Loucy (cell line): Measurements from ENCODE around the gene CD79B.
"Not testable (repeated sequence)": the region's sequence is repeated elsewhere in the genome, so short reads cannot be mapped to it uniquely, and the experiment has no call there.

Experiments
- H2AFZ ChIP-seq: fragments of 200-600 bp; sonication (generic); 2 replicates; pipeline ENCODE4 v1.6.0; 2016; ENCODE audit warnings: antibody characterized with exemption, mild to moderate bottlenecking, low read length, moderate library complexity
- H3F3A ChIP-seq: fragments of 200-600 bp; 2 replicates; pipeline ENCODE4 v1.6.0; 2016; ENCODE audit warnings: antibody characterized with exemption, low read depth, mild to moderate bottlenecking
- H3K27me3 ChIP-seq: fragments of 200-600 bp; sonication (generic); 2 replicates; pipeline ENCODE4 v1.6.1; 2014; ENCODE audit warnings: low read length, mild to moderate bottlenecking; ENCODE audit not compliant: insufficient read depth, poor library complexity, severe bottlenecking
- H3K36me3 ChIP-seq: fragments of 200-600 bp; sonication (generic); 2 replicates; pipeline ENCODE4 v1.6.1; 2016; ENCODE audit warnings: low read length; ENCODE audit not compliant: insufficient read depth
- H3K4me1 ChIP-seq: fragments of 200-600 bp; sonication (generic); 2 replicates; pipeline ENCODE4 v1.5.1; 2014; ENCODE audit warnings: low read length, mild to moderate bottlenecking; ENCODE audit not compliant: insufficient read depth, poor library complexity, severe bottlenecking
- H3K4me2 ChIP-seq: fragments of 200-600 bp; sonication (generic); 2 replicates; pipeline ENCODE4 v1.6.0; 2014; ENCODE audit warnings: antibody characterized with exemption, low read length, low read depth, mild to moderate bottlenecking; ENCODE audit not compliant: poor library complexity, severe bottlenecking
- H3K4me3 ChIP-seq: fragments of 200-600 bp; sonication (generic); 2 replicates; pipeline ENCODE4 v1.5.1; 2014; ENCODE audit warnings: low read length, mild to moderate bottlenecking, mixed read lengths; ENCODE audit not compliant: poor library complexity, severe bottlenecking
- H3K79me2 ChIP-seq: fragments of 200-600 bp; sonication (generic); 2 replicates; pipeline ENCODE4 v1.6.1; 2014; ENCODE audit warnings: low read length; ENCODE audit not compliant: insufficient read depth
- H3K9ac ChIP-seq: fragments of 200-600 bp; sonication (generic); 2 replicates; pipeline ENCODE4 v1.6.0; 2014; ENCODE audit warnings: mild to moderate bottlenecking, low read depth, low read length, moderate library complexity; ENCODE audit not compliant: poor library complexity, severe bottlenecking
- H3K9me2 ChIP-seq: fragments of 200-600 bp; sonication (generic); replicated peaks from 2 replicates; pipeline ENCODE4 v1.6.1; 2016; ENCODE audit warnings: low read depth, low read length, mixed read lengths
- H3K9me3 ChIP-seq: fragments of 200-600 bp; sonication (generic); 2 replicates; pipeline ENCODE4 v1.6.1; 2014; ENCODE audit warnings: mild to moderate bottlenecking, antibody characterized with exemption, low read length, low read depth; ENCODE audit not compliant: insufficient read depth
- H4K20me1 ChIP-seq: fragments of 200-600 bp; sonication (generic); 2 replicates; pipeline ENCODE4 v1.6.0; 2014; ENCODE audit warnings: antibody characterized with exemption, low read length, mild to moderate bottlenecking; ENCODE audit not compliant: insufficient read depth, poor library complexity, severe bottlenecking
- CTCF ChIP-seq: fragments of 200-600 bp; sonication (generic); conservative IDR thresholded peaks from 2 replicates; pipeline ENCODE4 v1.5.1; 2014; ENCODE audit warnings: mild to moderate bottlenecking, antibody characterized with exemption, low read length

CD79B gene

GRCh38 chr17:63903787-63904201 lies 28.3 kb downstream of the CD79B start:
- H2AFZ ChIP-seq = peak overlapping the region; percentile 56; the same call in 1 of the 2 replicates
- not testable (repeated sequence) for H3F3A ChIP-seq, H3K4me1 ChIP-seq, H3K9me2 ChIP-seq, H3K79me2 ChIP-seq, H3K36me3 ChIP-seq, H3K4me2 ChIP-seq, H3K9ac ChIP-seq, H3K4me3 ChIP-seq, H3K9me3 ChIP-seq, H4K20me1 ChIP-seq, H3K27me3 ChIP-seq
- TF ChIP-seq CTCF = peak; percentile 42; the same call in 1 of the 2 replicates

DNA sequence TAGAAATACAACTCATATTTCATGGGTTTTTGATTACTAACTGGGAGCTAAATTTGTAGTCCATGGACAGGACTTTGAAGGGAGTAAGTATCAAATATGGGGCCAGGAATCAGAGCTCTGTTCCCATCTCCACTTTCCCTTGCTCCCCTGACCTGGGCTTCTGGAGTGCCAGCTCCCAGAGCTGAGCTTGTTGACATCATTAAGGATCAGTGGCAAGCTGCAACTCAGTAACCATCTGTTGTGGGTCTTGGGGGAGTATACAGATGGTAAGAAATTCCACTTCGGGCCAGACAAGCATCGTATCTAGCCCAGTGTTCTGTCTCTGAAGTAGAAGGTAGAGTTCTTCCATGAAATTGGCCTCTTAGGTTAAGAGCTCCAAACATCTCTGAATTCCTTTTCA lies 30.2 kb downstream of the CD79B start:
- not testable (repeated sequence) for H3K27me3 ChIP-seq, H3K4me2 ChIP-seq, H3K4me3 ChIP-seq, H4K20me1 ChIP-seq, H3K9me2 ChIP-seq, H2AFZ ChIP-seq, H3K9ac ChIP-seq, H3K36me3 ChIP-seq, H3K4me1 ChIP-seq, H3F3A ChIP-seq, H3K9me3 ChIP-seq, H3K79me2 ChIP-seq

DNA sequence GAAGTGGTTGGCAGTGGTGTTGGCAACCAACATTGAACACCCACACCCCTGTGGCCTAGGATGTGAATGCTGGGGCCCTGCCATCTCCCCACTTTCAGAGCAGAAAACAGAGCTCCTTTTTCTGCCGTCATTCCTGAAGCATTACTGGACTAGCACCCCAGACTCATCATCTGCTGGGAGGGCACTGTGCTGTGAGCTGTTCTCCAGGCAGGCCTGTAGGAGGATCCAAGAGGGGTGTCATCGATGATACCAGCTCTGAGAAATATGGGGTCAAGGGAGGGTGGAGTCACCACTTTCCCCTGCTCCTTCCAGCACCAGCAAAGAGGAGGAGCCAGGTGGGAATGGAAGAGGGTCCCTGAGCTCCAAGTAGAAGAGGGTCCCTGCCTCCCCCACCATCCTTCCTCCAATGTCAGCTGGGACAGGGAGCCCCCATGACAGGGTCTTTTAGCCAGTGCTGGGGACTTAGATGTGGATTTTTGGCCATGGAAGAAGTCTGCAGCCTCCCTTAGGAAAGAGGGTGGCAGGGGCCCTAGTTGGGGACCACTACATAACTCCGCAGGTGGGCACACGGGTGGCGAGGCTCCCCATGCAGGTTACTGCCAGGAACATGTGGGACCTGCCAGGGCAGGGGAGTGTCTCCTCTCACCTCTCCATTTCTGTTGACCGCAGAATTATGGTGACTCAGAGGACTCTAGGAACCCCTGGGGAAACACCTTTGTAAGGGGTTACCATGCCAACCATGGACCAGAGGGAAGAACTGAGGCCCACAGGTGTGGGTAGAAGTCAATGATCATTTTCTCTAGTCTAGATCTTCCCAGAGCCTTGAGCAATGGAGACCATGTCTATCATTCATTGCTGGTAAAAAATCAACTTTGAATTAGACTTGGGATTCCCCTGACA lies 33.0 kb downstream of the CD79B start:
- H3K4me3 ChIP-seq, H3K9me3 ChIP-seq, H3K36me3 ChIP-seq, H3K79me2 ChIP-seq, H3K4me2 ChIP-seq, H2AFZ ChIP-seq, H3K9me2 ChIP-seq, H3K4me1 ChIP-seq, H4K20me1 ChIP-seq, H3F3A ChIP-seq, H3K27me3 ChIP-seq, H3K9ac ChIP-seq: not testable (repeated sequence)

DNA sequence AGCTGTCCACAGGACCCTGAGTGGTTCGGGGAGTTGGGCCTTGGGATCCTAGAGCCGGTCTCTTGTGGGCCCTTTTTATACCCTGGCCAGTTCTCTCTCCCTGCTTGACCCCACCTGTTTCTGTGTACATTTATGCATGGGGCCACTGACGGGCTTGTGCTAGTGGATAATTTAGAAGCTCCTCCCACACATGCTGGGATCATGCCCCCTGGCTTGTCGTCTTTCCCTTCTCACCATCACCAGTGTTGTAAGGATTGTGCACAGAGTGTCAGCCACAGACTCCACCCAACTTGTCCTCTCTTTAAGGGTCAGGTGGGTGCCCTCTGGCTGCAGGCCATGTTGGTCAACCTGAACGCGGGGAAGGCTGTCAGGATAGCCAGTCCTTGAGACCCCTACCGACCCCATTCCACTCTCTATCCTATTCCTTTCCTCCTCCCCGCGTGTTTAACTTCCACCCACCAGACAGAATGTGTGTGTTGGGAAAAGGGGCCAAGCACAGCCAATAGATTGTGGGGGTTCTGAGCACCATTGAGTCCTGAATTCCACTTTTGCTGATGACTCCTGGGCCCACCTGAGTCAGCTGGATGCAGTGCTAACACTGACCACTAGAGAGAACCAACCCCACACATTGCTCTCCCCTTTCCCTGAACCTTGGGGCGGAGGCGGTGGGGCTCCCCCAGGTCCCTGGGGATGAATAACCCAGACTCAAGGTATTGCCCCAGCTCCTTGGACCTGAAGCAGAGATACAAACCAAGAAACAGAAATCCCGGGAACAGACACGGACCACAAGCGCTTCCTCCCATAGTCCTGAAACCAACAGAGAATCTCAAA lies 35.4 kb downstream of the CD79B start, which contains the start of gene CSH1:
CSH1 (minus strand) TSS at position 51 of the 831 bp plus-strand sequence. CDS start 63 bp downstream, outside the sequence.
- H3K27me3 ChIP-seq, H2AFZ ChIP-seq: not testable (repeated sequence)

GRCh38 chr17:63894821-63895220 lies 37.3 kb downstream of the CD79B start:
- not testable (repeated sequence) for H3K79me2 ChIP-seq, H3K4me1 ChIP-seq, H3K9me2 ChIP-seq, H2AFZ ChIP-seq, H3K27me3 ChIP-seq, H3F3A ChIP-seq, H3K36me3 ChIP-seq, H3K9me3 ChIP-seq, H3K9ac ChIP-seq, H4K20me1 ChIP-seq, H3K4me2 ChIP-seq, H3K4me3 ChIP-seq

More for the DNA sequence above, 35.4 kb downstream of the CD79B start, which contains the start of gene CSH1:
- H3K9ac ChIP-seq, H3F3A ChIP-seq, H3K9me3 ChIP-seq, H3K79me2 ChIP-seq, H3K4me3 ChIP-seq, H4K20me1 ChIP-seq, H3K36me3 ChIP-seq, H3K9me2 ChIP-seq, H3K4me2 ChIP-seq, H3K4me1 ChIP-seq: not testable (repeated sequence)

DNA sequence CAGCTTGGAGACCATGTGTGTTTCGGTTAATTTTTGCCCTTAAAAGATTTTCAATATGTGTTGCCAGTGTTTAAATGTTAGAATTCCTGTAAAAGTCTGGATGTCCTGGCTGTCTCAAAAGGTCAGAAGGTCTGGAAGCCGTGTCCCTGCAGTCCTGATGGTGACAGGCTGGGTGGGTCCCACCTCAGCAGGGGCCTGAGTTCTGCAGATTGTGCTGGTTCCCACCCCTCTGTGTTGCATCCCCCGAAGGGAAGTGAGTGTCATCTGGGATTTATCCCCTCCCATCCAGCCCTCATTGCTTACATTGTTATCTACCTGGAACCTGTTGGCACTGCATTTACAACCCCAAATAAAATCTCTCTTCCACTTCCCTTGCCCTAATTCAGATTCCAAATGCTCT lies 38.1 kb downstream of the CD79B start:
- not testable (repeated sequence) for H3K36me3 ChIP-seq, H3K4me2 ChIP-seq, H4K20me1 ChIP-seq, H3K27me3 ChIP-seq, H2AFZ ChIP-seq, H3K9ac ChIP-seq, H3K9me2 ChIP-seq, H3K4me3 ChIP-seq, H3F3A ChIP-seq, H3K4me1 ChIP-seq, H3K9me3 ChIP-seq, H3K79me2 ChIP-seq
